ENCODE measurements around the gene ADAM8.

ADAM8 gene

GRCh38 chr10:133298466-133298865 lies 21.8 kb upstream of the ADAM8 start:
- Mint-ChIP-seq H3K9me3 (no peaks in the 10 kb centered on the region), H3K27me3 (no peaks in the 10 kb centered on the region), H3K27ac (no peak overlapping the region), H3K4me3 (no peak overlapping the region), H3K4me1 (ENCODE audit: low read depth) (peaks cover 6% of the 10 kb centered on the region), H3K36me3 (ENCODE audit: low read depth) (peaks cover 88% of the 10 kb centered on the region)
- DNase-seq, result no peak

GRCh38 chr10:133297504-133297903 lies 20.8 kb upstream of the ADAM8 start:
- H3K27me3 Mint-ChIP-seq, result no peaks in the 10 kb centered on the region

GRCh38 chr10:133295426-133296320 lies 19.0 kb upstream of the ADAM8 start:
- Mint-ChIP-seq H3K4me3 (no peak overlapping the region), H3K36me3 (ENCODE audit: low read depth) (peaks cover 86% of the 10 kb centered on the region), H3K27ac (no peak overlapping the region), H3K4me1 (ENCODE audit: low read depth) (peaks cover 13% of the 10 kb centered on the region), H3K27me3 (no peaks in the 10 kb centered on the region), H3K9me3 (no peaks in the 10 kb centered on the region)
- DNase-seq, result no peak

More at GRCh38 chr10:133297504-133297903, 20.8 kb upstream of the ADAM8 start:
- no peak for DNase-seq
- Mint-ChIP-seq H3K27ac (no peak overlapping the region), H3K4me1 (ENCODE audit: low read depth) (peaks cover 13% of the 10 kb centered on the region), H3K4me3 (no peak overlapping the region), H3K9me3 (no peaks in the 10 kb centered on the region), H3K36me3 (ENCODE audit: low read depth) (peaks cover 93% of the 10 kb centered on the region)

GRCh38 chr10:133294189-133294588 lies 17.5 kb upstream of the ADAM8 start:
- Mint-ChIP-seq H3K27ac (no peak overlapping the region), H3K27me3 (no peaks in the 10 kb centered on the region), H3K9me3 (no peaks in the 10 kb centered on the region), H3K36me3 (ENCODE audit: low read depth) (peaks cover 84% of the 10 kb centered on the region), H3K4me3 (no peak overlapping the region), H3K4me1 (ENCODE audit: low read depth) (peaks cover 13% of the 10 kb centered on the region)
- no peak for DNase-seq

- peaks cover 13% of the 10 kb centered on the region for H3K4me1 Mint-ChIP-seq (ENCODE audit: low read depth)
- H3K4me3 Mint-ChIP-seq, result no peak overlapping the region
- no peak for DNase-seq
- H3K36me3 Mint-ChIP-seq (ENCODE audit: low read depth), result peaks cover 84% of the 10 kb centered on the region
- no peak overlapping the region for H3K27ac Mint-ChIP-seq
- H3K27me3 Mint-ChIP-seq, result no peaks in the 10 kb centered on the region
- no peaks in the 10 kb centered on the region for H3K9me3 Mint-ChIP-seq
Observed at GRCh38 chr10:133293810-133294119, 17.1 kb upstream of the ADAM8 start.

GRCh38 chr10:133292919-133293809 lies 16.5 kb upstream of the ADAM8 start:
- no peak for DNase-seq
- H3K4me1 Mint-ChIP-seq (ENCODE audit: low read depth), result peaks cover 13% of the 10 kb centered on the region
- H3K27me3 Mint-ChIP-seq, result no peaks in the 10 kb centered on the region
- H3K27ac Mint-ChIP-seq, result no peak overlapping the region
- no peaks in the 10 kb centered on the region for H3K9me3 Mint-ChIP-seq
- H3K4me3 Mint-ChIP-seq, result no peak overlapping the region
- H3K36me3 Mint-ChIP-seq (ENCODE audit: low read depth), result peaks cover 82% of the 10 kb centered on the region

GRCh38 chr10:133289761-133290160 lies 13.1 kb upstream of the ADAM8 start:
- Mint-ChIP-seq H3K27ac (no peak overlapping the region), H3K36me3 (ENCODE audit: low read depth) (peaks cover 81% of the 10 kb centered on the region), H3K4me3 (no peak overlapping the region), H3K4me1 (ENCODE audit: low read depth) (peaks cover 13% of the 10 kb centered on the region), H3K9me3 (no peaks in the 10 kb centered on the region), H3K27me3 (no peaks in the 10 kb centered on the region)
- no peak for DNase-seq

- Mint-ChIP-seq H3K36me3 (ENCODE audit: low read depth) (peaks cover 81% of the 10 kb centered on the region), H3K27ac (no peak overlapping the region), H3K9me3 (no peaks in the 10 kb centered on the region), H3K4me3 (no peak overlapping the region), H3K27me3 (no peaks in the 10 kb centered on the region), H3K4me1 (ENCODE audit: low read depth) (peaks cover 3% of the 10 kb centered on the region)
- no peak for DNase-seq
Observed at GRCh38 chr10:133287832-133288500, 11.3 kb upstream of the ADAM8 start.

GRCh38 chr10:133286366-133286765 lies 9.7 kb upstream of the ADAM8 start:
- no peak for DNase-seq
- Mint-ChIP-seq H3K4me3 (no peak overlapping the region), H3K9me3 (no peaks in the 10 kb centered on the region), H3K27me3 (no peaks in the 10 kb centered on the region), H3K27ac (no peak overlapping the region), H3K36me3 (ENCODE audit: low read depth) (peaks cover 91% of the 10 kb centered on the region), H3K4me1 (ENCODE audit: low read depth) (no peaks in the 10 kb centered on the region)

- Mint-ChIP-seq H3K27me3 (no peaks in the 10 kb centered on the region), H3K4me1 (ENCODE audit: low read depth) (no peaks in the 10 kb centered on the region), H3K4me3 (no peak overlapping the region), H3K9me3 (no peaks in the 10 kb centered on the region), H3K27ac (no peak overlapping the region), H3K36me3 (ENCODE audit: low read depth) (peaks cover 92% of the 10 kb centered on the region)
- no peak for DNase-seq
Observed at GRCh38 chr10:133285217-133285616, 8.5 kb upstream of the ADAM8 start.

GRCh38 chr10:133283931-133284330 lies 7.3 kb upstream of the ADAM8 start:
- H3K9me3 Mint-ChIP-seq, result no peaks in the 10 kb centered on the region
- peaks cover 91% of the 10 kb centered on the region for H3K36me3 Mint-ChIP-seq (ENCODE audit: low read depth)
- H3K27me3 Mint-ChIP-seq, result no peaks in the 10 kb centered on the region
- no peak for DNase-seq
- H3K27ac Mint-ChIP-seq, result no peak overlapping the region
- no peak overlapping the region for H3K4me3 Mint-ChIP-seq
- H3K4me1 Mint-ChIP-seq (ENCODE audit: low read depth), result peaks cover 9% of the 10 kb centered on the region

- peaks cover 19% of the 10 kb centered on the region for H3K4me1 Mint-ChIP-seq (ENCODE audit: low read depth)
- DNase-seq, result no peak
- no peak overlapping the region for H3K27ac Mint-ChIP-seq
- no peaks in the 10 kb centered on the region for H3K9me3 Mint-ChIP-seq
- no peaks in the 10 kb centered on the region for H3K27me3 Mint-ChIP-seq
- H3K4me3 Mint-ChIP-seq, result no peak overlapping the region
- peaks cover 93% of the 10 kb centered on the region for H3K36me3 Mint-ChIP-seq (ENCODE audit: low read depth)
Observed at GRCh38 chr10:133282846-133283390, 6.2 kb upstream of the ADAM8 start.

- Mint-ChIP-seq H3K4me1 (ENCODE audit: low read depth) (peaks cover 25% of the 10 kb centered on the region), H3K27ac (no peak overlapping the region), H3K36me3 (ENCODE audit: low read depth) (peaks cover 84% of the 10 kb centered on the region), H3K4me3 (no peak overlapping the region), H3K27me3 (no peaks in the 10 kb centered on the region), H3K9me3 (no peaks in the 10 kb centered on the region)
- no peak for DNase-seq
Observed at GRCh38 chr10:133281628-133282372, 5.1 kb upstream of the ADAM8 start.

- Mint-ChIP-seq H3K4me3 (no peak overlapping the region), H3K27ac (no peak overlapping the region), H3K27me3 (no peaks in the 10 kb centered on the region), H3K36me3 (ENCODE audit: low read depth) (peaks cover 80% of the 10 kb centered on the region), H3K4me1 (ENCODE audit: low read depth) (peaks cover 25% of the 10 kb centered on the region), H3K9me3 (no peaks in the 10 kb centered on the region)
- DNase-seq, result no peak
Observed at GRCh38 chr10:133281084-133281483, 4.4 kb upstream of the ADAM8 start.
